T-helper 2 cell treated with Interferon-gamma antibody and Interleukin-4, amounts not matched to agents 100 ng/mL and 5 ng/mL, for 36 hours (primary cell): Measurements from ENCODE around the gene SFXN4. TPM values are rescaled to one million over a fixed set of nuclear protein-coding genes. Genes with fewer than 3 reads are reported as not detected.
"Not testable (repeated sequence)": the region's sequence is repeated elsewhere in the genome, so short reads cannot be mapped to it uniquely, and the experiment has no call there.

ENCODE experiments used
- intact Hi-C: fragments of 100-400 bp; cut with micrococcal nuclease; formaldehyde crosslinking; loops from one replicate; pipeline ENCODE4 v1.15.1; 2023
- total RNA-seq: library from RNA; stranded (reverse); gene quantifications from 2 replicates; pipeline ENCODE4 v1.2.3, GENCODE V29; 2022

SFXN4 gene
- total RNA-seq, 1 donor from 2014 or later, result 29.5 TPM

DNA sequence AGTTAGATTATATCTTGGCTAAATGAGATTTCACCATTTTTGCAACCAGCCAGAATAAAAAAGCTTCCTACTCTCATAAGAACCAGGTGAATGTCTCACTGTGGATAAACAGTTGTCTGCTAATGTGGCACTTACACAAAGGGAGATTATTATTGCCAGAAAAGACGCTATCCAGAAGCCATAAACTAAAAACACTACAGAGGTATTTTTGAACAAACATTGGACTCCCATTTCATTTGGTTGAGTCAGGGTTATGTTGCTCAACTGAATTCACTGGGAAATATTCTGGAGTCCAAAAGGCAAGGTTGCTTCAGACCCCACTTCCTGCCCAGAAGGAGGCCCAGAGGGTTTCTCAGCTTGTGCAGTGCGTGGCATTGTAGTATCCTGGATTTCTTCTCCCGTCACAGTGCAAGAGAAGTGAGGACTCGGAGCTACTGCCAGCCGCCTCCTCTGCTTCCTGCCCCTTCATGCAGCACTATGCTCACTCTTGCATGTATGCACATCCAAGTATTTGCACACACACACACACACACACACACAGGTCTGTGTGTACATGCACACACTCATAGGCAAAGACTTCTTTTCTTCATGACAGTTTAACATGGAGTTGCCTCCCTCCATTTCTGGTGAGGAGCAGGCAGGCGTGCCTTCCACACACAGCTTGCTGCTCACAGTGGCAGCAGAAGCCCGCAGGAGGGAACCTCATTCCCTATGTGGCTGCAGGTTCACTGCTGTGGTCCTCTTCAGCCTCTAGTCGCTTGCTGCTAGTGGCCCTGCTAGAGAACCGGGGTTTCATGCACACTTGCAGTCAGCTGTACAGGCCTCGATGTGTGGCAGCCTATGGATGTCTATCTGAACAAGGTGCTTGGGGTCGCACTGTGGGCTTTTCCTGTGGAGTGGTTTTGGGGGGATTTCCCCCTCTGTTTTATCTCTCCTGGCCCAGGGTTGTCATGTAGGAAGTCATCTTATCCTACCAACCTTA lies 51.5 kb downstream of the SFXN4 start:
- intact Hi-C loops, result no loop called here

DNA sequence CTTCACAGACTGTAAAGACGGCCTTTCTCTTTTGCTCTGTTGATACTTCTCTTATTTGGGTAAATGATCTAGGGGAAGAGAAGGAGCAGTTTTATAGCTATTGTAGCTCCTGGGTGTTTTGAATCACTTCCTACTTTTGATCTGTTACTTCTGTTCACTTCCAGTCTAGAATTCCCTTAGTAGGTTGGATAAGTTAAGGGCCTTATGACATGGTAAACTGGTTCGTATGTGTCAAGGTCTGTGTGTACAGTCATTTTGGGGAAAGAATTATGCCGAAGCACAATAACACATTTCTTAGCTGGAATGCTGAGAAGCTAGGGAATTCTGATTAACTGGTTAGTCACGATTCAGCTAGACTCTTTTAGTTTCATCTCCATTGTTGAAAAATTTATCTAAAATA lies 53.5 kb downstream of the SFXN4 start:
- intact Hi-C loops, result no loop called here

DNA sequence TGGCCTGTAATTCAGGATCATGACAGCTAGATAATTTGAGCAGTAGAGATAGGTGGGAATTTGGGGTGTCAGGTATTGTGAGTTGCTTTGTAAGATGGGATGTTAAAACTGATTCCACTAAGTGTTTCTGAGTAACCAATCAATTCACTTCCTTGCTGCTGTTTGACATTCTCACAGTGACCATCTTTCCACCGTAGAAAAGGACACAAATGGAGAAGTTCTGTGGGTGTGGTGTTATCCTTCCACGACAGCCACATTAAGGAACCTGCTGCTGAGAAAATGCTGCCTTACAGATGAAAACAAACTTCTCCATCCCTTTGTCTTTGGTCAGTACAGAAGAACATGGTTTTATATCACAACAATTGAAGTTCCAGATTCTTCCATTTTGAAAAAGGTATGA lies 57.7 kb downstream of the SFXN4 start:
- intact Hi-C loops, result loop anchor here (10.0 kb wide), 1 partner anchor 487 kb away; the partner anchor contains the start of gene TIAL1

DNA sequence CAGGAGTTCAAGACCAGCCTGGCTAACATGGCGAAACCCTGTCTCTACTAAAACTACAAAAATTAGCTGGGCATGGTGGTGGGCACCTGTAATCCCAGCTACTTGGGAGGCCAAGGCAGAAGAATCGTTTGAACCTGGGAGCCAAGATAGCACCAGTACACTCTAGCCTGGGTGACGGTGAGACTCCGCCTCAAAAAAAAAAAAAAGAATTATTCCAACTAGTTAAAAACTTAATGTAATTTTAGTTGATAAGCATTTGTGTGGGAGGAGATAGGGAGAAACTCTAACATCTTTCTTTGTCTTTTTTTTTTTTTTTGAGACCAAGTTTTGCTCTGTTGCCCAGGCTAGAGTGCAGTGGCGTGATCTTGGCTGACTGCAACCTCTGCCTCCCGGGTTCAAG lies 58.4 kb downstream of the SFXN4 start:
- intact Hi-C loops, result loop anchor here (10.0 kb wide), 1 partner anchor 488 kb away; the partner anchor contains the start of gene TIAL1

- intact Hi-C loops, result loop anchor here (2.0 to 10.0 kb wide), 4 partner anchors 25 to 489 kb away; partner anchors contain the start of genes NANOS1, PRDX3 and TIAL1
Measured at GRCh38 chr10:119105899-119106298, 59.6 kb downstream of the SFXN4 start.

- intact Hi-C loops, result loop anchor here (2.0 to 10.0 kb wide), 4 partner anchors 26 to 490 kb away; partner anchors contain the start of genes NANOS1, PRDX3 and TIAL1
Measured at GRCh38 chr10:119105155-119105554, 60.4 kb downstream of the SFXN4 start.

GRCh38 chr10:119104654-119105015 lies 60.9 kb downstream of the SFXN4 start:
- intact Hi-C loops, result loop anchor here (1.0 to 10.0 kb wide), 7 partner anchors 13 to 490 kb away; partner anchors contain the start of genes EIF3A, NANOS1, PRDX3 and SFXN4

- intact Hi-C loops, result loop anchor here (1.0 to 10.0 kb wide), 7 partner anchors 13 to 491 kb away; partner anchors contain the start of genes EIF3A, NANOS1, PRDX3 and SFXN4
Measured at GRCh38 chr10:119103903-119104653, 61.4 kb downstream of the SFXN4 start, which contains the start of gene DENND10. Gene DENND10 (plus strand): TSS chr10:119104113. CDS start chr10:119104143, 30 bp downstream.

- intact Hi-C loops, result loop anchor here (10.0 kb wide), 1 partner anchor 491 kb away; the partner anchor contains the start of gene TIAL1
Measured at GRCh38 chr10:119103241-119103902, 62.1 kb downstream of the SFXN4 start.

- intact Hi-C loops, result loop anchor here (10.0 kb wide), 1 partner anchor 493 kb away; the partner anchor contains the start of gene TIAL1
Measured at GRCh38 chr10:119101366-119102098, 64.0 kb downstream of the SFXN4 start.

- intact Hi-C loops, result loop anchor here (10.0 kb wide), 1 partner anchor 494 kb away; the partner anchor contains the start of gene TIAL1
Measured at GRCh38 chr10:119100434-119101238, 64.9 kb downstream of the SFXN4 start.

DNA sequence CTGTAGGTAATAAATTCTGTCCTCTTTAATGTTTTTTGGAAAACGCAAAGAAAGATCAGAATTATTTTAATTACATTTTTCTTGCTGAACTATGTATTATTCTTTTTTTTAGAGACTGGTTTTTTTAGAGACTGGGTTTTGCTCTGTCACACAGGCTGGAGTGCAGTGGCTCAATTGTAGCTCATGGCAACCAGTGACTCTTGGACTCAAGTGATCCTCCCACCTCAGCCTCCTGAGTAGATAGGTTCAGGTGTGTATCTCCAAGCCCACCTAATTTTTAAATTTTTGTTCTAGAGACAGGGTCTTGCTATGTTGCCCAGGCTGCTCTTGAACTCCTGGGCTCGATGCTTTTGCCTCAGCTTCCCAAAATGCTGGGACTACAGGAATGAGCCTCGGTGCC lies 66.9 kb downstream of the SFXN4 start:
- intact Hi-C loops, result no loop called here

DNA sequence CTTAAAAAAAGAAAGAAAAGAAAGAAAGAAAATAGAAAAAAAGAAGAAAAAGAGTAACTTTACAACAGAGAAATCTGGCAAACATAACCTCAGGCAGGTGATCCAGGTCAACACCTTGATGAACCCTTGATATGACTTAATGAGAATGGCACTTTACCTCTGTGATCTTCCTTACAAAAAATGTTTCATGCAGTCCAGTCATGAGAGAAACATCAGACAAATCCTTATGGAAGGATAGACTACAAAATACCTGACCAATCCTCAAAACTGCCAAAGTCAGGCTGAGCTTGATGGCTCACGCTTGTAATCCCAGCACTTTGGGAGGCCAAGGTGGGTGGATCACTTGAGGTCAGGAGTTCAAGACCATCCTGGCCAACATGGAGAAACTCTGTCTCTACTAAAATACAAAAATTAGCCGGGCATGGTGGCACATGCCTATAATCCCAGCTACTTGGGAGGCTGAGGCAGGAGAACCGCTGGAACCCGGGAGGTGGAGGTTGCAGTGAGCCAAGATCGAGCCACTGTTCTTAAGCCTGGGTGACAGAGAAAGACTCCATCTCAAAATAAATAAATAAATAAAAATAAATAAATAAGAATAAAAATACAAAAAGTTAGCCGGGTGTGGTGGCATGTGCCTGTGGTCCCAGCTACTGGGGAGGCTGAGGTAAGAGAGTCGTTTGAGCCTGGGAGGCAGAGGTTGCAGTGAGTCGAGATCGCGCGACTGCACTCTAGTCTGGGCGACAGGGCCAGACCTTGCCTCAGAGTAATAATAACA lies 68.7 kb downstream of the SFXN4 start:
- intact Hi-C loops, result not testable (repeated sequence)

DNA sequence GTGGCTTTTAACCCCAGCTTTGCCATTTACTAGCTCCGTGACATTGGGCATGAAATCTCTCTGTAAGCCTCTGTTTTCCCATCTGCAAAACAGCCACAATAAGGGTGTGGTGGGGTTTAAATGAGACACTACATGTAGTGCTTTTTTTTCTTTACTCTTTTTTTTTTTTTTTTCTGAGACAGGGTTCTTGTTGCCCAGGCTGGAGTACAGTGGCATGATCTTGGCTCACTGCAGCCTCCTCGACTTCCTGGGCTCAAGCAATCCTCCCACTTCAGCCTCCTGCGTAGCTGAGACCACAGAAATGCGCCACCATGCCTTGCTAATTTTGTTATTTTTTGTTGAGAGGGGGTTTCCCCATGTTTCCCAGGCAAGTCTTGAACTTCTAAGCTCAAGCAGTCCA lies 69.9 kb downstream of the SFXN4 start:
- intact Hi-C loops, result no loop called here

DNA sequence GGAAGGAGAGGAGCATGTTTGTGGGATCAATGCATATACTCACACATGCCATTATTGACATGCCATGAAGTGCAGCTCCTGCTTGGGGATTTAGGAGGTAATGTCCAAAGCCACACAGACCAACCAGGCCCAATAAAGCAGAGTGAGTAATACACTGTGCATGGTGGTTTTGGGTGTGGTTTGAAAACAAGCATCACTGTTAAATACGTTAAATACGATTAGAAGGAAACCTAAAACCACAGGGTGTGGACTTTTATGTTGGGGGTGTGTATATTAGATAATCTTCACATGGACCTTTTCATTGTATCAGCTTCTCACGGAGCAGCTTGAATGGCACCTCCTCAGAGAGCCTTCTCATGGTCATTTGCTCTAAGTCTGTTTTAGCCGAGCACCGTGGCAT lies 74.5 kb downstream of the SFXN4 start:
- intact Hi-C loops, result loop anchor here (1.0 kb wide), 3 partner anchors 11 to 41 kb away; partner anchors contain the start of genes DENND10 and EIF3A
